Measurements from ENCODE around the gene OR1S1.

Gene OR1S1

GRCh38 chr11:58222721-58223120, 10.2 kb downstream of the OR1S1 start:
- intact Hi-C loops (cut with micrococcal nuclease): no loop called here
- peaks cover 2% of the 10 kb centered on the region for H3K9me3 Mint-ChIP-seq
- no peaks in the 10 kb centered on the region for H3K27me3 Mint-ChIP-seq
- H3K36me3 Mint-ChIP-seq (ENCODE audit: low read depth): no peaks in the 10 kb centered on the region
- H3K4me1 Mint-ChIP-seq (ENCODE audit: low read depth): no peaks in the 10 kb centered on the region
- no peak overlapping the region for H3K4me3 Mint-ChIP-seq
- no peak overlapping the region for H3K27ac Mint-ChIP-seq

GRCh38 chr11:58227956-58228615, 15.6 kb downstream of the OR1S1 start:
- Mint-ChIP-seq H3K27me3 (no peaks in the 10 kb centered on the region), H3K4me1 (ENCODE audit: low read depth) (no peaks in the 10 kb centered on the region), H3K36me3 (ENCODE audit: low read depth) (no peaks in the 10 kb centered on the region), H3K9me3 (peaks cover 14% of the 10 kb centered on the region), H3K27ac (no peak overlapping the region), H3K4me3 (no peak overlapping the region)
- intact Hi-C loops (cut with micrococcal nuclease): no loop called here

GRCh38 chr11:58243954-58244353, 31.4 kb downstream of the OR1S1 start:
- Mint-ChIP-seq H3K4me1 (ENCODE audit: low read depth) (no peaks in the 10 kb centered on the region), H3K4me3 (no peak overlapping the region), H3K27ac (no peak overlapping the region), H3K36me3 (ENCODE audit: low read depth) (no peaks in the 10 kb centered on the region), H3K9me3 (peaks cover 45% of the 10 kb centered on the region), H3K27me3 (no peaks in the 10 kb centered on the region)
- intact Hi-C loops (cut with micrococcal nuclease): no loop called here

GRCh38 chr11:58254936-58255335, 42.4 kb downstream of the OR1S1 start:
- intact Hi-C loops (cut with micrococcal nuclease): no loop called here
- Mint-ChIP-seq H3K27me3 (no peaks in the 10 kb centered on the region), H3K36me3 (ENCODE audit: low read depth) (no peaks in the 10 kb centered on the region), H3K9me3 (peaks cover 20% of the 10 kb centered on the region), H3K4me1 (ENCODE audit: low read depth) (no peaks in the 10 kb centered on the region), H3K4me3 (no peak overlapping the region), H3K27ac (no peak overlapping the region)

- H3K4me3 Mint-ChIP-seq: no peak overlapping the region
- no peaks in the 10 kb centered on the region for H3K36me3 Mint-ChIP-seq (ENCODE audit: low read depth)
- no peaks in the 10 kb centered on the region for H3K27me3 Mint-ChIP-seq
- no peak overlapping the region for H3K27ac Mint-ChIP-seq
- no peaks in the 10 kb centered on the region for H3K4me1 Mint-ChIP-seq (ENCODE audit: low read depth)
- peaks cover 22% of the 10 kb centered on the region for H3K9me3 Mint-ChIP-seq
- intact Hi-C loops (cut with micrococcal nuclease): no loop called here
These were observed 47.5 kb downstream of the OR1S1 start for GRCh38 chr11:58259983-58260382.

Measured in dendritic cell treated with granulocyte-macrophage colony-stimulating factor and Interleukin-4, amounts not matched to agents 40 ng/mL and 50 ng/mL, for 4 days (primary cell).